Stimulated activated CD4-positive, alpha-beta T cell treated with anti-CD3 and anti-CD28 coated beads, Interleukin-12 subunit alpha, Interleukin-12 subunit beta, amount 100 ng/mL, for 4 hours (primary cell): Measurements from ENCODE around the gene MEIS2.

ENCODE experiments used
- DNase-seq: peaks from one replicate; pipeline ENCODE4 v3.0.0-alpha.2; 2020

MEIS2 gene

GRCh38 chr15:36886191-36886590, 214.2 kb downstream of the MEIS2 start:
- DNase-seq = no peak

- DNase-seq = no peak
Observed at GRCh38 chr15:36885771-36886170, 214.6 kb downstream of the MEIS2 start.

- no peak for DNase-seq
Observed at GRCh38 chr15:36884936-36885635, 215.3 kb downstream of the MEIS2 start.

- DNase-seq = no peak
Observed at GRCh38 chr15:36884518-36884875, 215.9 kb downstream of the MEIS2 start.

GRCh38 chr15:36883713-36884517, 216.4 kb downstream of the MEIS2 start:
- peak; percentile 54 for DNase-seq

- DNase-seq = no peak
Observed at GRCh38 chr15:36882487-36883131, 217.7 kb downstream of the MEIS2 start.

GRCh38 chr15:36882056-36882455, 218.3 kb downstream of the MEIS2 start:
- no peak for DNase-seq

- DNase-seq = no peak
Observed at GRCh38 chr15:36881516-36881915, 218.8 kb downstream of the MEIS2 start.

- no peak for DNase-seq
Observed at GRCh38 chr15:36880913-36881460, 219.4 kb downstream of the MEIS2 start.

- DNase-seq = no peak
Observed at GRCh38 chr15:36880224-36880912, 220.0 kb downstream of the MEIS2 start.

GRCh38 chr15:36879568-36880222, 220.7 kb downstream of the MEIS2 start:
- DNase-seq = no peak

GRCh38 chr15:36878684-36879262, 221.6 kb downstream of the MEIS2 start:
- no peak for DNase-seq

- DNase-seq = no peak
Observed at GRCh38 chr15:36877796-36878683, 222.3 kb downstream of the MEIS2 start.

GRCh38 chr15:36877294-36877693, 223.1 kb downstream of the MEIS2 start:
- DNase-seq = no peak

GRCh38 chr15:36875740-36876334, 224.5 kb downstream of the MEIS2 start:
- DNase-seq = no peak

GRCh38 chr15:36874930-36875329, 225.4 kb downstream of the MEIS2 start:
- DNase-seq = no peak

- DNase-seq = no peak
Observed at GRCh38 chr15:36867436-36867835, 232.9 kb downstream of the MEIS2 start.

- DNase-seq = no peak
Observed at GRCh38 chr15:36866896-36867295, 233.5 kb downstream of the MEIS2 start.

- DNase-seq = no peak
Observed at GRCh38 chr15:36863570-36863969, 236.8 kb downstream of the MEIS2 start.

GRCh38 chr15:36860792-36861191, 239.6 kb downstream of the MEIS2 start:
- DNase-seq = no peak

GRCh38 chr15:36858423-36858822, 241.9 kb downstream of the MEIS2 start:
- no peak for DNase-seq
